DMS114 treated with DMSO at 0.1 percent for 48 hours (cell line): Measurements from ENCODE around the gene JPH4.

Experiments used
- DNase-seq: peaks from one replicate; lab custom pipeline; 2025; ENCODE audit not compliant: unreplicated experiment; lab: John Stamatoyannopoulos, UW

The JPH4 gene

GRCh38 chr14:23532658-23533057, 45.9 kb downstream of the JPH4 start:
- no peak for DNase-seq

GRCh38 chr14:23531391-23531790, 47.2 kb downstream of the JPH4 start:
- no peak for DNase-seq

GRCh38 chr14:23530375-23531055, 48.1 kb downstream of the JPH4 start:
- DNase-seq: no peak

DNA sequence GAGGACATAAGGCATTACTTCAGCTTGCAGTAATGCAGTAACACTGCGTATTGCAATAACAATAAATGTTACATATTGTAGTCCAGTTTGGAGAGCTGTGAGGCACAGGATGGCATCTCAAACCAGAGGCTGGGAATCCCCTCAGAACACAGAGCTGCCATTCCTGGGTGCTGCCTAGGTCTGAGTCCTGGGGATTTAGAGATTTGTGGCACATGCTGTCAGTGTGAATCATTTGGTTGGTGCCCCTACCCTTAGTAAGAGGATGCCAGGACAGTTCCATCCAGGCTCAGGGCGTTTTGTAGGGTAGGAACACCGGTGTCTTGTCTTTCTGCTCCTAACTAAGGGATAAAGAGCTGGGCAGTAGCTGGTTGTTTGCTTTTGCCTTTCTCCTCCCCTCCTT, 49.6 kb downstream of the JPH4 start:
- no peak for DNase-seq

DNA sequence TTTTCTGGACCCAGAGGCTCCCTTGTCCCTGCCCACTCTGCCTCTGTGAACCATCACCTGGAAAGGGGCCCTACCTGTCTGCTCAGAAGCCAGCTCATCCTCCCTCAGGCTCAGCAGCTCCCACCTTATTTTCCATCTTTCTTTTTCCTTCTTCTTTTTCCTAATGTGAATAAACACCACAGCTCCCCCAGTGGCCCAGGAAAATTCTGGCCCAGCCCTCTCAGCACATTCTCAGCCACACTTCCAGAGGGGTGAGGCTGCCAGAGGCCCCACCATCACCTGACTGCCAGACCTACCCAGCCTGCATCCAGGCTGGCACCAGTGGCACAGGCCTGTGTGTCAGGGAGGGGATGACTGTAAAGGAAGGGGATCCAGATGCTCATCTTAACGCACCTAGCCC, 50.0 kb downstream of the JPH4 start:
- DNase-seq: no peak

GRCh38 chr14:23525611-23526010, 53.0 kb downstream of the JPH4 start:
- DNase-seq: no peak

- DNase-seq: no peak
Measured at GRCh38 chr14:23524954-23525353, 53.6 kb downstream of the JPH4 start.

- no peak for DNase-seq
Measured at GRCh38 chr14:23523229-23524016, 55.2 kb downstream of the JPH4 start.

DNA sequence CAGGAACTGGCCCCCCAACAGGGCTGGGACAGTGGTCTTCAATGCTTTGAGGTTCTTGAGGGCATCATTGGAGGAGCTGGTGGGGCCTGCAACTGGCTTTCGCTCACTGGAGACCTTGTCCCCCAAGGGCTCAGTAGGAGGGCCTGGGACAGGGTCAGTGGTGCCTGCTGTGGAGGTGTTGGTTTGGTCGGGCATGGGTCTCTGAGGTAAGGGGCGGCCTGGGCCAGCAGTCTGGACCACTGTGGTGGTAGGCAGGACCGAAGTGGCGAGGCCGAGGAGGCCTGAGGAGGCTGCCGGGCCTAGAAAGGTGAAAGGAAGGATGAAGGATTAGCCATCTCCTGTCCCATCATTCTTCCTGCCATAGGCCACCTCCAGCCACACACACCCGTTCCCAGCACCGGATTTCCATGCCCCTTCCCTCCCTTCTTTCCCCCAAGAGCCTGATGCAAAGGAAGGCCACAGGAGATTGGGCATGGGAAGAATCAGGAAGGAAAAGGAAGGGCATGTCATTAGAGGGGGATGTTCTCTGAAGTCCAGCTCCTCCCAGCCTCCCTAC, 55.9 kb downstream of the JPH4 start:
- DNase-seq: no peak

DNA sequence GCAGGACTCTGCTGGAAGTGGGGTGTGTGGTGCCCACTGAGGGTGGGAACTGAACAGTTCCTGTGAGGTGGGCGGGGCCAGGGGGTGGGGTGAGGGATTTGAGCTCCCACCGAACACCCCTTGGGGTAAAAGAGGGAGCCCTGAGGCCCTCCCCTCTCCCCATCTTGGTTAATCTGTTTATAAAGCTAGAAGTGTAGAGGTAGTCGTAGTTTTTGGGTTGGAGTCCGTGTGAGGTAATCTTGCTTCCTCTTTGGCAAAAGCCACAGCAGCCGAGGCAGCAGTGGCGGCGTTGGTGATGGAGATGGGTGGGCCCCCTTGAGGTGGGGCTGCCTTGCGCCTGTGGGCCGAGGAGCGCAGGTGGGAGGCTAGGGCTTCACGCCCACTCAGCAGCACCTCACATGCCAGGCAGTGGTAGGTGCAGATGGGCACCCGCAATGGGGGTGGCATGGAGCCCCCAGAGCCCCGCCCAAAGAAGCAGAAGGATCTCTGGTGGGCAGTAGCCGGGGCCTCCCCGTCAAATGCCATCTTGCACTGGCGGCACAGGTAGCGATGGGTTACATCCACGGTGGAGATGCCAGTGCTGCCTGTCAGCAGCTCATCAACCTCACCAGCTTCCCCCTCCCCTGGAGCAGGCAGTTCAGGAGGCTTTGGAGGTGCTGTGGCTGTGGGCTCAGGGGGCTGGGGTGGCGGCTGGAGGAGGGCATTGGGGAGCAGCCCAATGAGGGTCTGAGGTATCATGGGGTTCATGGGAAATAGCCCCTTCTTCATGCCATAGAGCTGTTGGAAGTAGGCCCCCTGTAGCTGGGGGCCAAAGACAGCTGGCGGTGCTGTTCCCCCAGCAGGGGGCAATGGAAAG, 56.6 kb downstream of the JPH4 start:
- DNase-seq: no peak

DNA sequence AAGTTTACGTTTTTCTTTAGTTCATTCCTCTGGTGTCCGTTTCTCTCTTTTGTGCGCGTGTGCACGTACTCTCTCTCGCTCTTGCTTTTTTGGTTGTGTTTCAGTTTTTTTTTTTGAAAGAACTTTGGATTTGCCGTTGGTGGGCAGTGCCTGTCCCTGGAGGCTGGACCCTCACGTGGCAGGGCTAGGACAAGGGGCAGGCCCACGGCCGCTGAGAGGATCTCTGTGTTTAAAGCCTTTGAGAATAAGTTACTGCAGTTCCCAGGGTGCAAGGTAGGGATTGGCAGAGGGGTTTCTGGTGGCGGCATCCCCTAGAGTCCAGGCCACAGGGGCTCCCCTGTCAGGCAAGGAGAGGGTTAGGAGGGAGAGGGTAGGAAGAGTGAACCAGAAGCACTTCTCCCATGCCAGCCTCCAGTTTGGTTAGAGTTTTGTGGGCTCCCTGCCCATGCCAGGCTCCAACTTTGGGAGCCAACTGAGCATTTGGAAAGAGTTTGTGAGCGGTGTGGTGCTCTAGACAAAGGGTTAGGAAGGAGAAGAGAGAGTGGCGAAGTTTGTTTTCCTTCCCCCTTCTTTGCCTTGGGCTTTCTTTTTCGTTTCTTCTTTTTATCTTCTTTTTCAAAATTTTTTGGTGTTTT, 57.6 kb downstream of the JPH4 start:
- no peak for DNase-seq

GRCh38 chr14:23518709-23519108, 59.9 kb downstream of the JPH4 start:
- no peak for DNase-seq
